Smooth muscle cell (in vitro differentiated cells): ENCODE results near the gene SYNGR1. TPM values are rescaled to one million over a fixed set of nuclear protein-coding genes. Genes with fewer than 3 reads are reported as not detected.

Source experiments
- DNase-seq: peaks from one replicate; lab custom pipeline; 2025; ENCODE audit not compliant: unreplicated experiment; lab: John Stamatoyannopoulos, UW
- H2AFZ ChIP-seq: fragments of 200-600 bp; sonication (generic); 2 replicates; pipeline ENCODE4 v1.6.0; 2016; ENCODE audit warnings: antibody characterized with exemption, low read depth, mild to moderate bottlenecking
- H3F3A ChIP-seq: fragments of 200-600 bp; sonication (generic); 2 replicates; pipeline ENCODE4 v1.6.0; 2017; ENCODE audit warnings: antibody characterized with exemption, low read depth
- H3K27ac ChIP-seq: fragments of 200-600 bp; sonication (generic); 2 replicates; pipeline ENCODE4 v1.5.1; 2016; ENCODE audit warnings: low read depth, mild to moderate bottlenecking
- H3K27me3 ChIP-seq: fragments of 200-600 bp; sonication (generic); 2 replicates; pipeline ENCODE4 v1.6.1; 2016; ENCODE audit warnings: low read depth, mild to moderate bottlenecking
- H3K36me3 ChIP-seq: fragments of 200-600 bp; sonication (generic); 2 replicates; pipeline ENCODE4 v1.5.1; 2016; ENCODE audit warnings: low read depth
- H3K4me1 ChIP-seq: fragments of 200-600 bp; sonication (generic); 2 replicates; pipeline ENCODE4 v1.5.1; 2016; ENCODE audit warnings: low read depth
- H3K4me2 ChIP-seq: fragments of 200-600 bp; sonication (generic); 2 replicates; pipeline ENCODE4 v1.6.0; 2016; ENCODE audit warnings: mild to moderate bottlenecking
- H3K4me3 ChIP-seq: fragments of 200-600 bp; sonication (generic); 2 replicates; pipeline ENCODE4 v1.5.1; 2016; ENCODE audit warnings: mild to moderate bottlenecking
- H3K79me2 ChIP-seq: fragments of 200-600 bp; sonication (generic); 2 replicates; pipeline ENCODE4 v1.6.0; 2016; ENCODE audit warnings: low read depth, mild to moderate bottlenecking
- H3K9ac ChIP-seq: fragments of 200-600 bp; sonication (generic); 2 replicates; pipeline ENCODE4 v1.6.0; 2016; ENCODE audit warnings: low read depth
- H3K9me3 ChIP-seq: fragments of 200-600 bp; sonication (generic); replicated peaks from 2 replicates; pipeline ENCODE4 v1.5.1; 2016; ENCODE audit warnings: low read depth
- H4K20me1 ChIP-seq: fragments of 200-600 bp; sonication (generic); 2 replicates; pipeline ENCODE4 v1.6.0; 2016; ENCODE audit warnings: low read depth
- CTCF ChIP-seq: fragments of 200-600 bp; sonication (generic); IDR thresholded peaks from 2 replicates; pipeline ENCODE4 v1.5.1; 2017; ENCODE audit warnings: borderline replicate concordance, mild to moderate bottlenecking, antibody characterized with exemption; ENCODE audit not compliant: insufficient read depth, poor library complexity, severe bottlenecking
- WGBS: methylation state at CpG from one replicate; pipeline ENCODE4 v1.1.7; 2016; ENCODE audit warnings: low lambda C conversion rate; 5-methylcytosine and 5-hydroxymethylcytosine counted together
- polyA plus RNA-seq: library from polyadenylated mRNA; unstranded; fragments of >200 nt; fragmentation: Nextera tagmentation; extraction: Ambion mirVana; gene quantifications from 2 replicates; pipeline ENCODE4 v1.2.1, GENCODE V29; 2016
- total RNA-seq: library from RNA; depleted of rRNA; stranded (reverse); fragments of >200 nt; gene quantifications from 2 replicates; pipeline ENCODE4 v1.2.3, GENCODE V29; 2014

SYNGR1 gene
- total and polyA plus RNA-seq, 2 experiments from 2014 or later = 26.7 to 58.0 TPM

- H3K4me3 ChIP-seq = no peak overlapping the region
- H3K36me3 ChIP-seq = peaks cover 3% of the 10 kb centered on the region
- WGBS = 97% methylated on average over 11 of the region's 11 CpGs
These were observed 71.9 kb downstream of the SYNGR1 start for GRCh38 chr22:39421691-39422090.

DNA sequence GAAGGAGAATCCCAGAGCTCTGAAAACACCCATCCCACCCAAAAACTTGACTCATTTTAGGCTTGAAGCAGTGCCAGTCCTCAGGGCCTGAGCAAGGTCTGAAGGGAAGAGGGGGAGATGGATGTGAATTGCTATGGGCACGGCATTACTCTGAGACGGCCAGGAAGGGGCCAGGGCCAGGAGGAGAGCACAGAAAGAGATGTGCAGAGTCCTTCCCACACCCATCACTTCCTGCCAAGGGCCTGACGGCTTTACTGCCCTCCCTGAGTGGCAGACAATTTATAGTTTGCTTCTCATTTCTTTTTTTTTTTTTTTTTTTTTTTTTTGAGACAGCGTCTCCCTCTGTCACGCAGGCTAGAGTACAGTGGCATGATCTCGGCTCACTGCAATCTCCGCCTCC is 72.3 kb downstream of the SYNGR1 start:
- H3K79me2 ChIP-seq = no peaks in the 10 kb centered on the region
- no peaks in the 10 kb centered on the region for H4K20me1 ChIP-seq
- H3K9me3 ChIP-seq = no peaks in the 10 kb centered on the region
- H3K4me3 ChIP-seq = no peak overlapping the region
- H3K27ac ChIP-seq = no peak overlapping the region
- H3K9ac ChIP-seq = no peak overlapping the region
- TF ChIP-seq CTCF = no peak
- H3K4me1 ChIP-seq = no peaks in the 10 kb centered on the region
- H3F3A ChIP-seq = no peaks in the 10 kb centered on the region
- H3K27me3 ChIP-seq = no peaks in the 10 kb centered on the region
- 90% methylated on average over 7 of the region's 7 CpGs for WGBS
- DNase-seq = no peak
- H2AFZ ChIP-seq = no peak overlapping the region
- H3K36me3 ChIP-seq = peaks cover 3% of the 10 kb centered on the region
- no peak overlapping the region for H3K4me2 ChIP-seq

More at GRCh38 chr22:39421691-39422090, 71.9 kb downstream of the SYNGR1 start:
- Histone ChIP-seq H3K27ac (no peak overlapping the region), H3K9me3 (no peaks in the 10 kb centered on the region), H3K4me2 (no peak overlapping the region), H3K27me3 (no peaks in the 10 kb centered on the region), H3F3A (no peaks in the 10 kb centered on the region), H3K4me1 (no peaks in the 10 kb centered on the region), H2AFZ (no peak overlapping the region), H4K20me1 (no peaks in the 10 kb centered on the region), H3K79me2 (no peaks in the 10 kb centered on the region), H3K9ac (no peak overlapping the region)
- DNase-seq = no peak
- no peak for TF ChIP-seq CTCF

DNA sequence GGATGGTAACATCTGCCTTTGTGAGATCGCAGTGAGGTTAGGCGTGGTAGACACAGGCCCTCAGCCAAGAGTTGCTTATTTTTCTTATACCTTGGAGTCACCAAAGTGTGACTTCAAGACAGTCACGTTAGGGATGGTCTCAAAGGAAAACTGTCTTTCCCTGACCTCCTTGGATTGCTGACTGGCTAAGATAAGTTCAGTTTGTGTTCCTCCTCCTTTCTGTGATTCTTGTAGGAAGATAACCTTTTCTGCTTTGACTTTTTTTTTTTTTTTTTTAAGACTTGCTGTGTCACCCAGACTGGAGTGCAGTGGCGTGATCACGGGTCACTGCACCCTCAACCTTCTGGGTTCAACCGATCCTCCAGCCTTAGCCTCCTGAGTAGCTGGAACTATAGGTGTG is 72.9 kb downstream of the SYNGR1 start:
- Histone ChIP-seq H4K20me1 (no peaks in the 10 kb centered on the region), H3K27me3 (no peaks in the 10 kb centered on the region), H3K4me2 (no peak overlapping the region), H3K27ac (no peak overlapping the region), H3K9me3 (no peaks in the 10 kb centered on the region), H3K9ac (no peak overlapping the region), H3K4me1 (no peaks in the 10 kb centered on the region), H3K79me2 (no peaks in the 10 kb centered on the region), H3K4me3 (no peak overlapping the region), H2AFZ (no peak overlapping the region), H3F3A (no peaks in the 10 kb centered on the region), H3K36me3 (peaks cover 3% of the 10 kb centered on the region)
- no peak for TF ChIP-seq CTCF
- no peak for DNase-seq
- 100% methylated on average over 6 of the region's 6 CpGs for WGBS

DNA sequence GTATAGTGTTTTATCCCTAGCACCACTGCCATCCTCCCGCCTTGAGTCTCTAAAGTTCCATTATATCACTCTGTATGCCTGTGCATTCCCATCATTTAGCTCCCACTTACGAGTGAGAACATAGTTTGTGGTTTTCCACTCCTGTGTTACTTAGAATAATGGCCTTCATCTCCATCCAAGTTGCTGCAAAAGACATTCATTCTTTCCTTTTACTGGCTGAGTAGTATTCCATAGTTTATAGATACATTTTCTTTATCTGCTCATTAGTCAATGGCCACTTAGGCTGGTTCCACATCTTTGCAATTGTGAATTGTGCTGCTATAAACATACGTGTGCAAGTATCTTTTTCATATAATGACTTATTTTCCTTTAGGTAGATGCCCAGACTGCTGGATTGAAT is 74.2 kb downstream of the SYNGR1 start:
- no peak for TF ChIP-seq CTCF
- over 99% methylated on average over 3 of the region's 3 CpGs for WGBS
- peaks cover 3% of the 10 kb centered on the region for H3K36me3 ChIP-seq

More for the DNA sequence above, 74.2 kb downstream of the SYNGR1 start:
- Histone ChIP-seq H3K9me3 (no peaks in the 10 kb centered on the region), H3K4me2 (no peak overlapping the region), H3K27me3 (no peaks in the 10 kb centered on the region), H3K9ac (no peak overlapping the region), H3K4me1 (peaks cover 10% of the 10 kb centered on the region), H4K20me1 (no peaks in the 10 kb centered on the region), H3K27ac (no peak overlapping the region), H3F3A (no peaks in the 10 kb centered on the region), H2AFZ (no peak overlapping the region), H3K4me3 (no peak overlapping the region), H3K79me2 (no peaks in the 10 kb centered on the region)
- DNase-seq = no peak
